ENCODE data around the gene PTPRM.

Gene PTPRM

DNA sequence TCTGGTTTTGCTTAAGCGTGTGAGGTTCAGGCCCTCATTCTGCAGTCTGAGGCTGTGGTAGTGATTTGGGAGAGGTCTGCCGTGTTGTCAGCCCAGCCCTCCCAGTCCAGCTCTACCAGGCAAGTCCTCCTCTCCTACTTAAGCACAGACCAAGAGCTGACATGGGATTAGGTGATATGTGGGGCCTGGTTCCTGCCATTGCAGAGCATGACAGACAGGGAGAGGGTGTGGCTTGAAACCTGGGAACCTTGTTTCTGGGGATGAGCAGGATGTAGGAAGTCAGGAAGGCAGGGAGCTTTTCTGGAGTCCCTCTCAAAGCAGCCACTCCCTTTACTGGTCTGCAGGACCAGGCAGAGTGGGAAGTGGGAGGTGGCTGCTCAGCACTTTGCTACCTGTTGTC is 38.6 kb downstream of the PTPRM start:
- Histone ChIP-seq H3K9me2 (replicated peaks; ENCODE audit: control insufficient read depth, low read length) (no peaks in the 10 kb centered on the region), H3K9me3 (ENCODE audit: control insufficient read depth, insufficient read depth, low read length) (no peaks in the 10 kb centered on the region), H3K27ac (ENCODE audit: low read depth, low read length) (no peak overlapping the region), H3K4me3 (ENCODE audit: low read length) (no peak overlapping the region), H4K20me1 (ENCODE audit: control insufficient read depth, insufficient read depth, low read depth, low read length) (no peaks in the 10 kb centered on the region), H3K27me3 (ENCODE audit: control insufficient read depth, low read length) (no peaks in the 10 kb centered on the region), H3K79me2 (ENCODE audit: control insufficient read depth, low read length) (no peaks in the 10 kb centered on the region), H3F3A (ENCODE audit: control insufficient read depth, insufficient read depth) (no peaks in the 10 kb centered on the region), H3K4me1 (ENCODE audit: control insufficient read depth, low read length) (no peaks in the 10 kb centered on the region), H3K4me2 (ENCODE audit: low read length) (no peak overlapping the region), H3K36me3 (ENCODE audit: control insufficient read depth, low read length) (no peaks in the 10 kb centered on the region)
- TF ChIP-seq EZH2phosphoT487 (IDR thresholded peaks at IDR 0.05; ENCODE audit: borderline replicate concordance, low read length): no peak
- TF ChIP-seq, protein P1, sequence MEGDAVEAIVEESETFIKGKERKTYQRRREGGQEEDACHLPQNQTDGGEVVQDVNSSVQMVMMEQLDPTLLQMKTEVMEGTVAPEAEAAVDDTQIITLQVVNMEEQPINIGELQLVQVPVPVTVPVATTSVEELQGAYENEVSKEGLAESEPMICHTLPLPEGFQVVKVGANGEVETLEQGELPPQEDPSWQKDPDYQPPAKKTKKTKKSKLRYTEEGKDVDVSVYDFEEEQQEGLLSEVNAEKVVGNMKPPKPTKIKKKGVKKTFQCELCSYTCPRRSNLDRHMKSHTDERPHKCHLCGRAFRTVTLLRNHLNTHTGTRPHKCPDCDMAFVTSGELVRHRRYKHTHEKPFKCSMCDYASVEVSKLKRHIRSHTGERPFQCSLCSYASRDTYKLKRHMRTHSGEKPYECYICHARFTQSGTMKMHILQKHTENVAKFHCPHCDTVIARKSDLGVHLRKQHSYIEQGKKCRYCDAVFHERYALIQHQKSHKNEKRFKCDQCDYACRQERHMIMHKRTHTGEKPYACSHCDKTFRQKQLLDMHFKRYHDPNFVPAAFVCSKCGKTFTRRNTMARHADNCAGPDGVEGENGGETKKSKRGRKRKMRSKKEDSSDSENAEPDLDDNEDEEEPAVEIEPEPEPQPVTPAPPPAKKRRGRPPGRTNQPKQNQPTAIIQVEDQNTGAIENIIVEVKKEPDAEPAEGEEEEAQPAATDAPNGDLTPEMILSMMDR (IDR thresholded peaks at IDR 0.05; ENCODE audit: low read depth, low read length, poor library complexity, severe bottlenecking): no peak

DNA sequence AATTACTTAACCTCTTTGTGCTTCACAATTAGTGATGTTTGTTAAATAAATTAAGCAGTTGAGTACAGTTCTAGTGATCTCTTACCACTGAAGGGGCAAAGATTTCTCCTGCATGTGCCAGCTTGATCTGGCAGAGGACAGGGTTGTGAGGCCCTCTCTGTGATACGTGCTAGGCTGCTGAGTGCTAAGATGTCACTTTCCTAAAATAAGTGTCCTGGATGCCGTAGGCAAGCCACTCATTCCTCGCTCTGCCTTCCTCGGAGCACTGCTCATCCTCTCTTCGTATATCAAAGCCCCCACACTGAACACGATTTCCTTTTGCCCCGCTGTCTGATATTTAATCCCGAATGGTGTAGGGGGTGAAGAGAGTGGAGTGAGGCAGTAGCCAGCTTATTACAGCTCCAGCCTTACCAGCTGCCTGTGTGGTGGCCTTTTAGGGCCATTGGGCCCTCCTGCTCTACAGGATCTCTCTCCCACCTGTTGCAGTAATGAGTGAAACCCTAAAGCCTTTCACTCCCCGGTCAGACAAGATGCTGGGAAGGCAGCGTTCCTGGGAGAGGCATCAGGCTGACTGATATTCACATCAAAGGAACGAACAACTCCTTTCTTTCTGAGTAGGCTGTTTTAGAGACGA is 40.5 kb downstream of the PTPRM start:
- H3K36me3 ChIP-seq (ENCODE audit: control insufficient read depth, low read length): no peaks in the 10 kb centered on the region
- H3K9me2 ChIP-seq (replicated peaks; ENCODE audit: control insufficient read depth, low read length): no peaks in the 10 kb centered on the region
- H3K27ac ChIP-seq (ENCODE audit: low read depth, low read length): no peak overlapping the region
- H3K4me2 ChIP-seq (ENCODE audit: low read length): no peak overlapping the region
- H3K79me2 ChIP-seq (ENCODE audit: control insufficient read depth, low read length): no peaks in the 10 kb centered on the region
- no peaks in the 10 kb centered on the region for H3K4me1 ChIP-seq (ENCODE audit: control insufficient read depth, low read length)
- H3K9me3 ChIP-seq (ENCODE audit: control insufficient read depth, insufficient read depth, low read length): no peaks in the 10 kb centered on the region
- TF ChIP-seq EZH2phosphoT487 (IDR thresholded peaks at IDR 0.05; ENCODE audit: borderline replicate concordance, low read length): no peak
- TF ChIP-seq, protein P1 (IDR thresholded peaks at IDR 0.05; ENCODE audit: low read depth, low read length, poor library complexity, severe bottlenecking): no peak
- H4K20me1 ChIP-seq (ENCODE audit: control insufficient read depth, insufficient read depth, low read depth, low read length): no peaks in the 10 kb centered on the region
- no peak overlapping the region for H3K4me3 ChIP-seq (ENCODE audit: low read length)
- no peaks in the 10 kb centered on the region for H3K27me3 ChIP-seq (ENCODE audit: control insufficient read depth, low read length)
- H3F3A ChIP-seq (ENCODE audit: control insufficient read depth, insufficient read depth): no peaks in the 10 kb centered on the region

- Histone ChIP-seq H4K20me1 (ENCODE audit: control insufficient read depth, insufficient read depth, low read depth, low read length) (no peaks in the 10 kb centered on the region), H3K27me3 (ENCODE audit: control insufficient read depth, low read length) (no peaks in the 10 kb centered on the region), H3K4me1 (ENCODE audit: control insufficient read depth, low read length) (no peaks in the 10 kb centered on the region), H3K4me2 (ENCODE audit: low read length) (no peak overlapping the region), H3K4me3 (ENCODE audit: low read length) (no peak overlapping the region), H3K79me2 (ENCODE audit: control insufficient read depth, low read length) (no peaks in the 10 kb centered on the region), H3K9me2 (replicated peaks; ENCODE audit: control insufficient read depth, low read length) (no peaks in the 10 kb centered on the region), H3K36me3 (ENCODE audit: control insufficient read depth, low read length) (no peaks in the 10 kb centered on the region), H3F3A (ENCODE audit: control insufficient read depth, insufficient read depth) (no peaks in the 10 kb centered on the region), H3K27ac (ENCODE audit: low read depth, low read length) (no peak overlapping the region), H3K9me3 (ENCODE audit: control insufficient read depth, insufficient read depth, low read length) (no peaks in the 10 kb centered on the region)
- TF ChIP-seq EZH2phosphoT487 (IDR thresholded peaks at IDR 0.05; ENCODE audit: borderline replicate concordance, low read length): no peak
- TF ChIP-seq, protein P1 (IDR thresholded peaks at IDR 0.05; ENCODE audit: low read depth, low read length, poor library complexity, severe bottlenecking): no peak
Measured at GRCh38 chr18:7608174-7608550, 41.0 kb downstream of the PTPRM start.
